ENCODE results near the gene DECR2.
"Not testable (repeated sequence)": the region's sequence is repeated elsewhere in the genome, so short reads cannot be mapped to it uniquely, and the experiment has no call there.

Gene DECR2

DNA sequence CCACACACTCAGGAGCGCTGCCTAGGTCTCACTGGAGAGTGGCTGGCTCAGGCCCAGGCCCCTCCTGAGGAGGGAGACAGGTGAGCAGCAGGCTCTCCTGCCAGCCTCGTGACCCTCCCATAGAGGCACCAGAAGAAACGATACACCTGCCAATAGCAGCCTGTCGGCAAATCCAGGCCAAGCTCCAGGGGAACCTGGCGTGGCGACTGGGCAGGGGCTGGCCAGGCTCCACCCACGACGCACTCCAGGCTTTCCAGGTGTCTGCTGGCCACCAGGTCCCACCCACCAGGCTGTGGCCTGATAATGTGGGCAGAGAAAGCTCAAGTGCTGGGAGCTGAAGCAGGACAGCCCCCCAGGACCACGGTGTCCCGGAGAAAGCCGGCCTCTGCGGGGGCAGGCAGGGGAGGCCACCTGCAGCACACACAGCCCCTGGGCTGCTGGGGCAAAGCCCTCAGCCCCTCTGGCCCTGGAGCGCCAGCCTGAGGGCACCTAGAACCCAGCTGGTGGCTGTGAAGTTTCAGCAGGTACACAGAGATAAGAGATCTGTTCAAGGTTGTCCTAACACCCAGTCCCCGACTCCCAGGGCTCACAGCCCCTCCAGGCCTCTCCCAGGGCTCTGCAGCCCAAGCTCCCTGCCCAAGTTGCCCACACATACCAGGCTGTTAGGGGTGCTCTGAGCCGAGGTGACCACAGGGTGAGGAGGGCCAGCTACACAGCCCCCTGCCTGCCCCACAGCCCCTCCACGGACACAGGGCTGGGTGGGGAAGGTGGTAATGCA, 22.3 kb upstream of the DECR2 start:
- DNase-seq (ENCODE audit: low read depth in 2 of 2) = no peak

DNA sequence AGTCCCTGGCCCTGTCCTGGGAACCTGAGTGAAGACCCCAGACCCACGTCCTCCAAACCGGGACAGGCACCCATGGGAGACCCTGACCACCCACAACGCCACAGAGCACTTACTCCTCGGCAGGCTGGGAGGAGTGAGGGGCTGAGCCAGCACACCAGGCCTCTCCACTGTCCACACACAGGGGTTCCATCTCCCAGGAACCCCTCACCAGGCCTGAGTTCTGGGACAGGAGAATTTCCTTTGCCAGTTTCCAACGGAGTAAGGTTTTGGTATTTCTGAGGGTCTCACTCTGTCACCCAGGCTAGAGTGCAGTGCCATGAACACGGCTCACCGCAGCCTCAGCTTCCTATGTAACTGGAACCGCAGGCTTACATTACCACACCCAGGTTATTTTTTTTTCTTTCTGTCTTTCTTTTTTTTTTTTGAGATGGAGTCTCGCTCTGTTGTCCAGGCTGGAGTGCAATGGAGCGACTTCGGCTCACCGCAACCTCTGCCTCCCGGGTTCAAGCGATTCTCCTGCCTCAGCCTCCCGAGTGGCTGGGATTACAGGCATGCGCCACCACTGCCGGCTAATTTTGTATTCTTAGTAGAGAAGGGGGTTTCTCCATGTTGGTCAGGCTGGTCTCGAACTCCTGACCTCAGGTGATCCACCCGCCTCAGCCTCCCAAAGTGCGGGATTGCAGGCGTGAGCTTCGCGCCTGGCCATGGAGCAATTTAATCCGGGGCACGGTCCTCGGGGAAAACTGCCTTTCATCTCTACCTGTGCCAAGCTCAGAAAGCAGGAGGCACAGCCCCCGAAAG, 21.5 kb upstream of the DECR2 start:
- no peak for DNase-seq (ENCODE audit: low read depth in 2 of 2)

DNA sequence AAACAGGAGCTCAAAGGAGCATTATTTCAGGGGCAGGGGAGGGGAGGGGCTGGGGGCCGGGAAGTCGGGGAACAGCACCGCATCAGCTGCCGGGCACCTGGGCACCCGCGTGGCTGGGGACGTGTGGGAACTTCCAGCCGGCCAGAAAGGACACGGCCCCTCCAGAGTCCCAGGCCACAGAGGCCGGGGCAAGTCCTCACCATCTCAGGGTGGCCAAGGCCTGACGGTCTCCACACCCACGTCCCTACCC, 21.0 kb upstream of the DECR2 start:
- no peak for DNase-seq (ENCODE audit: low read depth in 2 of 2)

DNA sequence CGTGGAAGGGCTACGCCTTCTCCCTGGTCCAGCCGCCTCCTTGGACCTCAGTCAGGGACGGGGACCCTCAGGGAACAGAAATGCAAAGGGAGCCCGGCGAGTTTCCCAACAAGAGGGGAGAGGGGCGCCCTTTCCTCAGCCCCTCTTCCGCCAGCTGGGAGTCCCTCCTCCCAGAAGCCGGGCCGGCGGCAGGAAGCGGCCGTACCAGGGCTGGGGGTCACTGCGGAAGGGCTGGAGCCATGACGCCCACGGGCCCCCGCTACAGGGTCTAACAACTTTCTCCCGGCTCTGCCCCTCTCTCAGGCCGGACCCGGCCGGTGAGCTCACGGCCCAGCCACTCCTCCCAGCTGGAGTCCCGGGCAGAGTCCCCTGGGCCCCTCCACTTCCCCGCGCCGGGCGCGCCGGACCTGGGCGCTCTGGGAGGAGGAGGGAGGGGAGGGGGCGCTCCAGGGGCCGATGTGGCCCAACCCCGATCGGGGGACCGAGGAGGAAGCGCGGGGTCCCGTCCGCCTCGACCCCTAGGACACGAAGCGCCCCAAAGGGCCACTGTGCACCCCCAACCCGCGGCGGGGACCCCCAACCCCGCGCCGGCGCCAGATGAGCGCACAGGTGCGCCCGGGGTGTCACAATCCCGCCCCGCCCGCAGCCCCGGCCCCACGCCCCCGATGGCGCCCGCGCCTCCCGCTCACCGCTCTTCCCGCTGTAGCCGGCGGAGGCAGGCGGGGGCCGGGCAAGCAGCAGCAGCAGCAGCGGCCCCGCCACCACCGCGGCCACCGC, 20.5 kb upstream of the DECR2 start:
- no peak for DNase-seq (ENCODE audit: low read depth in 2 of 2)

DNA sequence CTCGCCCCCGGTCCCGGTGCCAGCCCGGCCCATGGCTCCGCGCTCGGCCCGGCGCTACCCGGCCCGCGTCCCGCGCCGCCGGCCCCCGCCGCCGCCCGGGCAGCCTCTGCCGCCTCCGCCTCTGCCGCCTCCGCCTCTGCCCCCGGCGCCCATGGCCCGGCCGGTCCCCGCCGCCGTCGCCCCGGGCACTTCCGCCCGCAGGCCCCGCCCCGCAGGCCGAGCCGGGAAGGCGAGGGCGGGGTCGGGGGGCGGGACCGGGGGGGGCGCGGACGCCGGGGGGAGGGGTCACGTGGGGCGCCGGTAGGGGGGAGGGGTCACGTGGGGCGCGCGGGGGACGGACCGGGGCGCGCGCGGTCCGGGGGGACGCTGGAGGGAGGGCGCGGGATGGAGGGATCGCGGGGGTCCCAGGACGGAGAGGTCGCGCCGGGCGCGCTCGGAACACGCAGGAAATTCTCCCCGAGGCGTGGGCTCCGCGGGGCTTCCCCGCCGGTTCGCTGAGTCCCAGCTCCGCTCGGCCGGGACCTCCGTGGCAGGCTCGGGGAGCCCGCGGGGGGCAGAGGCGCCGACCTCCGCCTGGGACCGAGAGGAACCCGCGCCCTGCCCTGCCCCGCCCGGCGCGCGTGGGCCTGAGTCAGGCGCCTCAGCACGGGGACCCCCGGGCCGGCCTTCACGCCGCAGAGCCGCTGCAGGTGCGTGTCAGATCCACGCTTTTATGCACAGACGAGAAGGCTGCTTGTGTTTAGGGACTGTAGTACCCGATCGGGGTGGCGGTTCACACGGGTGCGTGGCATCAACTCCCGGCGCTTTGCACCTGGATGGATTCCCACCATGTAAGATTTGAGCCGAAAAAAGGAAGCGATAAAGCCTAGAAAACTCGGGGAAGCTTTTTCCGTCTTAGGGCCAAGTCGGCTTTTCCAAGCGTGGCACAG, 19.6 kb upstream of the DECR2 start, which contains the start of gene PGAP6:
Gene PGAP6, minus strand, starts transcription at position 190 of the 929 bp plus-strand sequence. Its CDS starts 157 bp downstream, at position 33.
- no peak for DNase-seq (ENCODE audit: low read depth in 2 of 2)

DNA sequence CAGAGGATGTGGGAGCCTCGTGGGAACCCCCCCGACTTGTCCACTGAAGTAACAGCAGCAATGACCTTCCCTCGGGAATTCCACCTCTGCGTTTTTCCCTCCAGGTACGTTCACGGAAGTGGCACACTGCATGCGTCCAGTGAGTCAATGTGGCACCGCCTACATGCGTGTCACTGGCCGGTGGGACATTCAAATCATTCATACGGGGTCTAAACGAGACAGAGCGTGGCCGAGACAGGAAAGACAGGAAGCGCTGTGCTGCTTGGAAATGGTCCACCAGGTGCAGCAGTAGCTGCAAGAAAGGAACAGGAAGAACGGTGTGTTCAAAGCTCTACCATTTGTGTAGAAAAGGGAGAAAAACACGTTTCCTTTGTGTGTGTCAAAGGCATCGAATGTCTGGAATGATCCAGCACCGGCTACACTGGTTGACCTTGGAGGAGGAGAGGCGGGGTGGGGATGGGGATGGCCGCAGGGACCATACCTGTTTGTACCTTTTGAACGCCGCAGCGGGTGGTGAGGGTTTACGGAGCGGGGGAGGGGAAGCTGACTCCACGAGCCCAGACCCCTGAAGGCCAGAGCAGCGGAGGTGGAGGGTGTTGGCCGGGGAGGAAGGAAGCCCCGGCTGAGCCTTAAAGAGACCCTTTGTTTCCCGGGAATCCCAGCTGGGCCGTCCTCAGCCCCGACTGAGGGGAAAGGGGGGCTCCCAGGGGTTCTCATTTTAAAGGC, 18.2 kb upstream of the DECR2 start:
- no peak for DNase-seq (ENCODE audit: low read depth in 2 of 2)

DNA sequence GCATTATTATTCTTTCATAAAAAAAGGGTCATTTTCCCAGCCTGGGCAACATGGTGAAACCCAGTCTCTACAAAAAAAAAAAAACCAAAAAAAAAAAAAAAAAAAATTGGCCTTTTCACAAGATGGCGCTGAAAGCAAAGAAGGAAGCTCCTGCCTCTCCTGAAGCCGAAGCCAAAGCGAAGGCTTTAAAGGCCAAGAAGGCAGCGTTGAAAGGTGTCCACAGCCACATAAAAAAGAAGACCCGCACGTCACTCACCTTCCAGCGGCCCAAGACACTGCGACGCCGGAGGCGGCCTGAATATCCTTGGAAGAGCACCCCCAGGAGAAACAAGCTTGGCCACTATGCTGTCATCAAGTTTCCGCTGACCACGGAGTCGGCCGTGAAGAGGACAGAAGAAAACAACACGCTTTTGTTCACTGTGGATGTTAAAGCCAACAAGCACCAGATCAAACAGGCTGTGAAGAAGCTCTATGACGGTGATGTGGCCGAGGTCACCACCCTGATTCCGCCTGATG, 15.0 kb upstream of the DECR2 start:
- no peak for DNase-seq (ENCODE audit: low read depth in 2 of 2)

DNA sequence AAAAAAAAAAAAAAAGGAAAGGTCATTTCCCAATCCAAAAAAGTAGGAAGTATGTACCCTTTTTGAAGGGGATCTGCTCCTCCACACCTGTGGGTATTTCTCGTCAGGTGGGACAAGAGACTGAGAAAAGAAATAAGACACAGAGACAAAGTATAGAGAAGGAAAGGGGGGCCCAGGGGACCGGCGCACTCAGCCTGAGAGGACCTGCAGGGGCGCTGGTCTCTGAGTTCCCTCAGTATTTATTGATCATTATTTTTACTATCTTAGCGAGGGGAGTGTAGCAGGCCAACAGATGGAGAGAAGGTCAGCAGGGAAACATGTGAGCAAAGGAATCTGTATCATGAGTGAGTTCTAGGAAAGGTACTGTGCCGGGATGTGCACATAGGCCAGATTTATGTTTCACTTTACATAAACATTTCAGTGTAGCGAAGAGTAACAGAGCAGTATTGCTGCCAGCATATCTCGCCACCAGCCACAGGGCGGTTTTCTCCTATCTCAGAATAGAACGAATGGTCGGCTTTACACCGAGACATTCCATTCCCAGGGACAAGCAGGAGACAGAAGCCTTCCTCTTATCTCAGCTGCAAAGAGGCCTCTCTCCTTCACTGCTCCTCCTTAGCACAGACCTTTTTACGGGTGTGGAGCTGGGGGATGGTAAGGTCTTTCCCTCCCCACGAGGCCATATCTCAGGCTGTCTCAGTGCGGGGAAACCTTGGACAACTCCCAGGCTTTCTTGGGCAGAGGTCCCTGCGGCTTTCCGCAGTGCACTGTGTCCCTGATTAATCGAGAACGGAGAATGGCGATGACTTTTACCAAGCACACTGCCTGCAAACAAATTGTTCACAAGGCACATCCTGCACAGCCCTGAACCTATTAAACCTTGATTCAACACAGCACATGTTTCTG, 13.7 kb upstream of the DECR2 start:
- DNase-seq (ENCODE audit: low read depth in 2 of 2) = not testable (repeated sequence)

DNA sequence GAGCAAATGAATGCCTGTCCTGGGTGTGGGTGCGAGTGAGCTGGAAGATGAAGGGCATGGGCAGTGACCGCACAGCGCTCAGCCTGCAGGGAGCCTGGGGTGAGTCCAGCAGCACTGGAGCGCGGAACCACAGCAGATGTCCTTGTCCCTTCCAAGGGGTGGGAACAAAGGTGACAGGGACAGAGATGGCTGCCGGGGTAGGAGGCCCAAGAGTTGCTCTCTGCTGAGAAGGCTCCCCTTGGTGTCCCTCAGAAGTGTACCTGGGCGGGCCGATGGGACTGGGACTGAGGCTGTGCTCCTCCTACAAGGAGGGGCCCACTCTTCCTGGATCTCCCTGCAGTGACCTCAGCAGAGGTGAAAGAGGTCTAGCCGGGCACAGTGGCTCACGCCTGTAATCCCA, 12.3 kb upstream of the DECR2 start:
- DNase-seq (ENCODE audit: low read depth in 2 of 2) = no peak

DNA sequence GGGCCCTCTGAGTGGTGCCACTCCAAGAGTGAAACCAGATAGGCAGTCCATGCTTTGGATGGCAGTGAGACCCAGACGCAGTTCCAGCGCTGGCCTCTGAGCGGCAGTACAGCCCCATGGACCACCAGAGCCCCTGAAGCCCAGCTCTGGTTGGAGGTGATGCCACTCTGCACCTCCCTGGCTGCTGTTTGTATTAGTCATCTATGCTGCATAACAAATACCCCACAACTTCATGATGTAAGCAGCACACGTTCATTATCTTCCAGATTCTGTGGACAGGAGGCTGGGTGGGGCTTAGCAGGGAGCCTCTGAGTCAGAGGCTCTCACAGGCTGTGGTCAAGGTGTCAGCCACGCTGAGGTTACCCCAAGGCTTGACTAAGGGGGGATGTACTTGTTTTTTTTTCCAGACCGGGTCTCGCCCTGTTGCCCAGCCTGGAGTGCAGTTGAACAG, 9.8 kb upstream of the DECR2 start:
- no peak for DNase-seq (ENCODE audit: low read depth in 2 of 2)

DNA sequence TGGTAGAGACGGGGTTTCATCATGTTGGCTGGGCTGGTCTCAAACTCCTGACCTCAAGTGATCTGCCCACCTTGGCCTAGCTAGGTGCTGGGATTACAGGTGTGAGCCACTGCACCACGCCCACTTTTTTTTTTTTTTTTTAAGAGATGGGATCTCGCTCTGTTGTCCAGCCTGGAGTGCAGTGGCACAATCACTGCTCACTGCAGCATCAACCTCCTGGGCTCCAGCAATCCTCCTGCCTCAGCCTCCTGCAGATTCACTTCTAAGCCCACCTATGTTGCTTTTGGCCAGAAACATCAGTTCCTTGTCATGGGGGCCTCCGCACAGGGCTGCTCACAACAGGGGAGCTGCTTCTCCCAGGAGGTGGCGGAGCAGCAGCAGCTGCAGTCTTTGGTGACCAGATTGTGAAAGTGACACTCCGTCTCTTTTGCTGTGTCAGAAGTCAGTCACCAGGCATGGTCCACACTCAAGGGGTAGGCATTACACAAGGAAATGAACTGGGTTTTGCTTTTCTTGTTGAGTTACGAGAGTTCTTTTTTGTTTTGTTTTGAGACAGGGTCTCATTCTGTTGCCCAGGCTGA, 9.1 kb upstream of the DECR2 start:
- DNase-seq (ENCODE audit: low read depth in 2 of 2) = no peak

DNA sequence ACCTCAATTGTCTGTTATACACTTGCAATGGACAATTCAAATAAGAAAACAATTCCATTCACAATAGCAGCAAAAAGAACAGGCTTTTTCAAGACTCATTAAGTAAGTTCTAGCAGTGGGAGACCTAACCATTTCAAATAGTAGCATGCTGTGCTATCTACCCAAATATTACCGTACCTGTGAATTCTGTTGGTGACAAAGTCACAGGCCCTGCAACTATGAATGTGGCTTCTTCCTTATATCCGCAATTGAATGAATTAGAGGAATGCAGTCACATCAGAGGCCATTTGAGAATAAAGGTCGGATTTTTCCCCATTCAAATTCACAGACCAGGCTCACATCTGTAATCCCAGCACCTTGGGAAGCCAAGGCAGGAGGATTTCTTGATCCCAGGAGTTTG, 5.5 kb upstream of the DECR2 start:
- DNase-seq (ENCODE audit: low read depth in 2 of 2) = no peak

DNA sequence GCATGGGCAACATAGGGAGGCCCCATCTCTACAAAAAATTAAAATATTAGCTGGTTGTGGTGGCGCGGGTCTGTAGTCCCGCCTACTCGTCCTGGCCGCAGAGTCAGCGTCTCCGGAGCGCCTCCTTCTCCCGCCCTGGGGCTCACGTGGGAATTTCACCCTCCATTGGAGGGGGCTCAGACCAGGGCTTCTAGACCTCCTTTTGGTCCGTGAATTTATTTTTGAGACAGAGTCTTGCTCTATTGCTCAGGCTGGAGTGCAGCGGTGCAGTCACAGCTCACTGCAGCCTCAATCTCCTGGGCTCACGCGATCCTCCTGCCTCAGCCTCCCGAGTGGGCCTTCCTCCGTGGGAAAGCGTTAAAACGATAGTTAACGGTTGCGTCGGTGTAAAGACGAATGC, 5.1 kb upstream of the DECR2 start:
- no peak for DNase-seq (ENCODE audit: low read depth in 2 of 2)

DNA sequence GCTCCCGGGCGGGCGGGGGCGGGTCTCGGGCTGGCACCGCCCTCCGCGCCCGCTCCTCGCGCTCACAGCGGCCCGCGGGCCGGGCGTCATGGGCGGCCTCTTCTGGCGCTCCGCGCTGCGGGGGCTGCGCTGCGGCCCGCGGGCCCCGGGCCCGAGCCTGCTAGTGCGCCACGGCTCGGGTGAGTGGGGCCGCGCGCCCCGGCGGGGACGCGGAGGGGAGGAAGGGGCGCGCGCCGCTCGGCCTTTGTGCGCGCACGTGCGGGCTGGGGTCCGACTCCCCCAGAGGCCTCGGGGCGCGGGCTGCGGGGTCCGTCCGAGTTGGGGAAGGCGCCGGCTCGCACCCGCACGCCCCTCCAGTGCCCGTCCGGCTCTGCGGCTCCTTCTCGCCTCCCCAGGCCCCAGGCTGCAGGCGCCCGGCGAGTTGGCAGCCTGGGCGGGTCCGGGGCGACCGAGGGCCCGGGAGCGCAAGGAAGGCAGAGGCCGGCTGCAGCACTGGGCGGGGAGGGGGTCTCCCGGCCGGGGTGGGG, 4.5 kb upstream of the DECR2 start, which contains the start of gene NME4:
Gene NME4, plus strand, starts transcription at position 65 of the 527 bp plus-strand sequence. Its CDS starts 24 bp downstream, at position 89.
- DNase-seq (ENCODE audit: low read depth in 2 of 2) = no peak

DNA sequence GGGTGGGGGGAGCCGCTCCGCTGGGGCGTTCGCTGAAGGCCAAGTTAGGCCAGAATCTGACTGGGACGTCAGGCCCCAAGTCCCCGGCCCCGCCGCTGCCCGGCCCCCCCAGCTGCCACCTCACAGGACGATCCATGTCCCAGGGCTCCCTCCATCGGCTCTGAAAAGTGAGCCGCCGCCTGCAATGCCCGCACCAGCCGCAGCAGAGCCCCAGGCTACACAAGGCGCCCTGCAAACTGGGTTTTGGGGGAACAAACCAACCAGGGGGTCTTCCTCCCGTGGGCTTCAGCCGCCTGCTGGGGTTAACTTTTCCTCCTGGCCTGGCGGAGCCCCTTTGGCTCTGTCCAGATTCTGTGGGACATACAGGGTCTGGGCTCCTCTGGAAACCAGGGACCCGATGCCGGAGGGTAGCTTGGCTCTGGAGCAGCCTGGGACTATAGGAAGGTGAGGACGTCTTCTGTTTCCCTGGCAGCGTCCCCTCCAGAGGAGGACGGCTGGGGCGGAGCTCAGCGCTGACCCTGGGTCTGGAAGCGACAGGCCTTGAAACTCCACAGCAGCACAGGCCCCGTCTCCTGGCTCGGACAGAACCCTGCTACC, 3.9 kb upstream of the DECR2 start:
- DNase-seq (ENCODE audit: low read depth in 2 of 2) = no peak

DNA sequence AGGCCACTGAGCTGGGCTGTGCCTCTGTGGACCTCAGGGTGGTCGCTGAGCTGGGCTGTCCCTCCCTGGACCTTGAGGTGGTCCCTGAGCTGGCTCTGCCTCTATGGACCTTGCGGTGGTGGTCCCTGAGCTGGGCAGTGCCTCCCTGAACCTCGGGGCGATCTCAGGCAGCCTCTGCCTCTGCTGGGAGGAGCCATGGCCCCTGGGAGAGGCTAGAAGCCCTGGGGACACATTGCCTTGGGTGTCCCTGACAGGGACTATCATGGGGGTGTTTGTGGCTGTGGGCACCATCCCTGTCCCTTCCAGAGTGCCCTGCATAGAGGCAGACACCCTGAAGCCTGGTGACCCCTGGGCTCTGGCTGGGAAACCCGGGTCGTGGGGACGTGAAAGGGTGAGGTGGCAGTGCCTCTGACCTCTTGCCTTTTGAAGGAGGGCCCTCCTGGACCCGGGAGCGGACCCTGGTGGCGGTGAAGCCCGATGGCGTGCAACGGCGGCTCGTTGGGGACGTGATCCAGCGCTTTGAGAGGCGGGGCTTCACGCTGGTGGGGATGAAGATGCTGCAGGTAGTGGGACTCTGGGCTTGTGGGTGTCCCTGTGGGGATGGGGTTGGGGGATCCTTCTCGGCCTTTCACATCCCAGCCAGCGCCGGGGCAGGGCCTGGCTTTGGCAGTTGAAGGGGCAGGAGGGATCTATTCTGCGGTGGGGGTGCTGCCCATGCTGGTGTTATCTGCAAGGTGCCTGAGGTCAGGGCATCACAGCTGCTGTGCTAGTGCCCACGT, 2.9 kb upstream of the DECR2 start:
- DNase-seq (ENCODE audit: low read depth in 2 of 2) = no peak

DNA sequence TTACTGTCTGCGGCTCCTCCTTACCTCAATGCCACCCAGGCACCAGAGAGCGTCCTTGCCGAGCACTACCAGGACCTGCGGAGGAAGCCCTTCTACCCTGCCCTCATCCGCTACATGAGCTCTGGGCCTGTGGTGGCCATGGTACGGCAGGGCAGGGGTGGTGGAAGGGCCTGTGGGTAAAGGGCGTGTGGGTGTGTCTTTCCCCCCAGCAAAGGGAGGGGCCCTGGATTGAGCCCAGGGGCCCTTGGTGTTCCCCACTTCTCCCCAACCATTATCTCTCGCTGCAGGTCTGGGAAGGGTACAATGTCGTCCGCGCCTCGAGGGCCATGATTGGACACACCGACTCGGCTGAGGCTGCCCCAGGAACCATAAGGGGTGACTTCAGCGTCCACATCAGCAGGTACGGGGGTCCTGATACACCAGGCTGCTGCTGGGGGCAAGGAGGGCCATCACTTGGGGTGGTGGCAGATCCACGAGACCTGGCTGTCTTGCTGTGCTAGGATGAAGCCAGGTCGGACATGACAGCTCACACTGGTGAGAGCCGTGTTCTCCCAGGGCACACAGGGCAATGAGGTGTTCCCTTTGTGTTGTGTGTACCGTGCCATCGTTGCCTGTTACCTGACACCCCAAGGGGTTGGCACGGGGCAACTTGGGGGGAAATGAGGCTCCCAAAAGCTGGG, 2.2 kb upstream of the DECR2 start:
- DNase-seq (ENCODE audit: low read depth in 2 of 2) = no peak

Measured in fibroblast of skin of left biceps (primary cell).